ENCODE data around the gene FDXR.
"Not testable (repeated sequence)": the region's sequence is repeated elsewhere in the genome, so short reads cannot be mapped to it uniquely, and the experiment has no call there.

Gene FDXR

DNA sequence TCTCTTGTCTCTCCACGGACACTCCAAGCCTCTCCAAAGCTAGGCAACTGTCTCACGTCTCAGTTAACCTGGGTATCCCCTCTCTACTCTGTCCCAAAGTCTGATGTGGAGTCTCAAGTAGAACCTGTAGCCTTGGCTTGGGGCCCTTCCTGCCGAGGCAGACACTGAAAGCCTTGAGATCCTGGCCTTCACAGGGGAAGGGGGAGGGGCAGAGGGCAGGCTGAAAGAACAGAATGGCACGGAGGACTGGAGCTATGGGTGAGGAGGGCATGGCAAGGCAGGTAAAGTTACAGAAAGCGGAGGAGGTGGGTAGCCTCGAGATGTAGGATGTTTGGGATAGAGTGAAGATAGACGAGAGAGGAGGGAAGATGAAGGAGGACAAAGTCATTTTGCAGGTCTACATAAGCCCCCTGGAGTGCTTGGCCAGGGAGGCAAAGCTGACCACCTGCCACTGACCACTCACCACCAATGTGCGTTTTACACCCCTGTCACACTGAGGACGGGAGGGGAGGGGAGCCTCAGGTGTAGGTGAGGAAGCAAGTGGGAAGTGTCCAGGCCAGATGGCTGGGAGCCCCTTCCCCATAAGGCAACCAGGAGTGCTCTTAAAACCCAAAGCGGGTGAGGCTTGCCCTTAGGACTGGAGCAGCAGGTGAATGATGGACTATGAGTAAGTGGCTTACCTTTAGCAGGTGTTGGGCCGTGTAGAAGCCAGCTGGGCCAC, 1.3 kb downstream of the FDXR start:
- DNase-seq, result no peak

DNA sequence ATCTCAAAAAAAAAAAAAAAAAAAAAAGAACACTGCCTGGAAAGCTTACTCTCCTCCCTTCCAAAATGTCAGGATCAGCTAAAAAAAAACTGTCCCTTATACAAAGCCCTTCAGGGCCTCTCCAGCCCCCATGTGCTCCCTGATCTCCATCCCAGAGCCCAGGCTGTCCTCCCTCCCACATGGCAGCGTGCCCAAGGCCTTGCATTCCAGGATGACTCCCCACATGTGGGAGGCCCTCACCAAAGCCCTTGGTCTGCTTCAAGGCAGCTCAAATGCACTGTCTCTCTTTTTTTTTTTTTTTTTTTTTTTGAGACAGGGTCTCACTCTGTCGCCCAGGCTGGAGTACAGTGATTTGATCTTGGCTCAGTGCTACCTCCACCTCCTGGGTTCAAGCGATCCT, 2.3 kb downstream of the FDXR start:
- DNase-seq, result no peak

DNA sequence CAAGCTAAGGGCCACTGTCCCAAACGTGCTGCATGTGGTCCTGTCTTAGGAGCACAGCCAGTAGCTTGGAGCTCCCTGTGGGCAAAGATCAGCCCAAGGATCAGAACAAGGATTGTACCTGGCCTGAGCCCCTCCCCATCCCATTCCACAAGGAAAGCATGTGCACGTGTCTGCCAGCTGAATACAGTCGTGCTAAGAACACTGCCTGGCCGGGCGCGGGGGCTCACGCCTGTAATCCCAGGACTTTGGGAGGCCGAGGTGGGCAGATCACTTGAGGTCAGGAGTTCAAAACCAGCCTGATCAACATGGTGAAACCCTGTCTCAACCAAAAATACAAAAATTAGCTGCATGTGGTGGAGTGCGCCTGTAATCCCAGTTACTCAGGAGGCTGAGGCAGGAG, 2.8 kb downstream of the FDXR start:
- DNase-seq, result not testable (repeated sequence)

DNA sequence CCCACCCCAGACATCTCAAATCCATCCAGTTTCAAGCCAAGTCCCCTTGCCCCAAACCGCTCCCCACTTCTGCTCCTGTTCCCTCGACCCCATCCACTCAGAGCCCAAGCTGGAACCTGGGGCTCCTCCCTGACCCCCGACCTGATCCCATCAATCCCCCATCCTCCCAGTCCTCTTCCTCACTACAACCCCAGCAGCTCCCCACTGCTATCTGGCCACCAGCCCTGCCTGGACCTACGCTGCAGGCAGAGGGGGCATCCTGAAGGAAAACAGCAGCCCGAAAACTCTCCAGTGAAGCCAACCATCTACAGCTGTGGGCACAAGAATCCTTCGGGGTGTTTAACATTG, 3.9 kb downstream of the FDXR start:
- no peak for DNase-seq

DNA sequence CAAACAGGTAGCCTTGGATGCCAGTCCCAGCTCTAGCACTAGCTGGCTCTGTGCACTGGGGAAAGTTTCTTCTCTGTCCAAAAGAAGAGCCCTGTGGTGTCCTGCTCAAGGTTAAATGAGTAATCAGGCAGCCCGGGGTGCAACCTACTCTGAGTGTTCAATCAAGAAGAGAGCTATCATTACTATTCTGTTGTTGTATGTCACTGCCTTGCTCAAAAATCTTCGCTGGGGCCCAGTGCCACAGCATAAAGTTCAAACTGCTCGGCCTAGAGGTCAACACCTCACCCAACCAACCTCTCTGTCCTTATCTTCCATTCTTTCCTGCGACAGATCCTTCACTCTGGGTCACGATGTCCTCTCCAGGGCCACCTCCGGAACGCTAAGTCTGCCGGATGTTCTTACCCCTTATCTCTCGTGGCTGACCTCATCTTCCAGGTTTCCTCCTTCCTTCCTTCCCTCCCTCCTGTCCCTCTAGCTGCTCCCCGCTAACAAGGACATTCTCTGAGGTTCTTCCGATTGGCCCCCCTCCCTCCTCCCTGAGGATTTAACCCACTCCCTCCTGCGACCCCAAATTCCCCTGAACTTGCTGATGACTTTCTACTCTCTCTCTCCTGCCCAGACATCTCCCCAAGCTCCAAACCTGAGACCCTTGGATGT, 4.4 kb downstream of the FDXR start:
- no peak for DNase-seq

DNA sequence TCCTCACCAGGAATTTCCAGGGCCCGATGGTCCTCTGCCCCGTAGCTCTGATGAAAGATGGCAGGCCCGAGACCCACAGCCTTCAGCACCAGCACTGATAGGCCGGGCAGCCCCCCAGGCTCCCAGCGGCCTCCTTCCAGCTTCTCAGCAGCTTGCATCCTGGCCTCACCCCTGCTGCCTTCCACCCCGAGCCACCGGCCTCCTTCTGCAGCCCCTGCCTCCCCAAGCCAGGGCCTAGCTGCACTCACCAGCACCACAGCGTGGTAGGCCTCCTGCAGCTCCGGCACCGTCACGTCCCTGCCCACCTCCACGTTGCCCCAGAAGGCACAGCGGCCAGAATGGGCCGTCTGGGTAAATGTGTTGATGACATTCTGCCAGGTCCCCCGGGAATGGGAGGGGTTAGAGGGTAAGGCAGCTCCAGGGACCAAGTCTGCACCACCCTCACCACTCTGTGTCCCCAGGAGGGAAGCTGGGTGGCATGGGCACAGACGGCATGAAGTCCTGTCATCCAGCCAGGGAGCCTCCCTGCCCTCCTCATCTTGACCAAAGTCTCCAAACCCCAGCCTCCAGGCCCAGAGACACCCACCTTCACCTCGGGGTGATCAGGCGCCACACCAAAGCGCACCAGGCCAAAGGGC, 6.5 kb downstream of the FDXR start:
- DNase-seq, result no peak

DNA sequence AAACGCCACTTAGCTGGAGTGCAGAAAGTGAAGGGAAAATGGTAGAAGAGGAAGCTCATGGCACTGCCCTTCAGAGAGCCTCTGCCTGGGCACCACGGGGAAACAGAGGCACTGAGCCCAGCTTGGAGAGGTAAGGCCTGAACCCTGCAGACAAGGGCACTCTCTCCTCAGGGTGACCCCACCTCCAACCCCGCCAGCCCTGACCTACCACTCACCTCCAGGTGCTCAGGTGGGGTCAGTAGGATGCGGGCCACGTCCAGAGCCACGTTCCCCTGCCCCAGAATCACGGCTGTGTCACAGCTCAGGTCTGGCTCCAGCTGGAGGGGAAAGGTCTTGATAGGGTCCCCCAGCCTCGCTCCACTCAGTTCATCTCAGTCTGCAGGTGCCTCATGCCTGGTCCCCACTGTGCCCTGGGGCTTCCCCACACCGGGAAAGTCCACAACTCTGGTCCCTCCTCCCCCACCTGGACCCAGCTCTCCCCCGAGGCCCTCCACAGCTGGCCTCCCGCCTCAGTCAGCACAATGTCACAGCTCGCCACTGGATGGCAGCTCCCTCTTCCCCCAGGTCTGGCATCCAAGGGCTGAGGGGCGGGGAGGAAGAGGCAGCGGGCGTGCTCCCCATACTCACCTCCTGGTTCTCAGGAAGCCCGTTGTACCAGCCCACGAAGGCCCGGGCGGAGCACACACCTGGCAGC, 7.1 kb downstream of the FDXR start:
- no peak for DNase-seq

DNA sequence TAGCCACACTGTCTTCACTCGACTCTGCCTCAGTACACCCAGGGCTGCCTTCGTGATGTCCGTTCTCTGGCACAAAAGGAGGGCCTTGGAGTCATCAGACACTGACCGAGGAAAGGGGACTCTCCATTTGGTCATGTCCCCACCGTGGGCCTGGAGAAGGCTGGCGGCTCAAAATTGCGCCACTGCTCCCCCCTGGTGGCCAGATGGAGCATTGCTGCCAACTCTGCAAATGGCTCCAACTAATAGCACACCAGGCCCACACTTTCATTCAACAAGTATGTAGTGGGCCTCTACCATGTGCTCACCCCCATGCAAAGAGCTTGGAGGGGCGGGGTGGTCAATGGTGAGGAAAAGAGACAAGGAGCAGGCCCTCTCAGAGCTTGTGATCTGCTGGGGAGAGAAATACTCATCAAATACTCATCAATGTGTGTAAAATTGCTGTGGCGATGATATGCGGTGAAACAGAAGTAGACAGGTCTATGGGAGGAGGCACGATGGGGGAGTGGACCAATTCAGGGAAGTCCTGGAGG, 7.9 kb downstream of the FDXR start:
- DNase-seq, result peak; percentile 67

DNA sequence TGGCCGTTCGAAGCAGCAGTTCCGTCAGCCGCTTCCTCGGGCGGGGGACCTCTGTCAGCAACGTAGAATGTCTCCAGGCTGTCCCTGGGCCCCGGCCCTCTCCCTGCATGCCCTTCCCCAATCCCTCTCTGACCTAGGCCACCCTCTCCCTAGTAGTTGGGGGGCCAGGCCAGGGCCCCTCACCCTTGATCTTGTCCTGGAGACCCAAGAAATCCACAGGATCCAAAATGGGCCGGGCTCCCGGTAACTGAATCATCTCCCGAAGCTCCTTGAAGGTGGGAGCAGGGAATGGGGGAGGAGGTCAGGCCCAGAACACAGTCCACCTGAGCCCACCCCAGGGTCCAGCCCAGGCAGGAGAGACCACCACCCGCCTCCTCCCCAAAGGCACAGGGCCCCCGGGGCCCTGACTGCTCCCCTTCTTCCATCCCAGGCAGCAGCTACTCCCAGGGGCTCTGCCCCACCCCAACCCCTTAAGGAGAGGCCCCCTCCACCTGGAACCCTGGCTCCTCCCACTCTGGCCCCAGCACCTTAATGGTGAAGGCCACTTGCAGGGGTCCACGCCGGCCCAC, 8.4 kb downstream of the FDXR start:
- no peak for DNase-seq

DNA sequence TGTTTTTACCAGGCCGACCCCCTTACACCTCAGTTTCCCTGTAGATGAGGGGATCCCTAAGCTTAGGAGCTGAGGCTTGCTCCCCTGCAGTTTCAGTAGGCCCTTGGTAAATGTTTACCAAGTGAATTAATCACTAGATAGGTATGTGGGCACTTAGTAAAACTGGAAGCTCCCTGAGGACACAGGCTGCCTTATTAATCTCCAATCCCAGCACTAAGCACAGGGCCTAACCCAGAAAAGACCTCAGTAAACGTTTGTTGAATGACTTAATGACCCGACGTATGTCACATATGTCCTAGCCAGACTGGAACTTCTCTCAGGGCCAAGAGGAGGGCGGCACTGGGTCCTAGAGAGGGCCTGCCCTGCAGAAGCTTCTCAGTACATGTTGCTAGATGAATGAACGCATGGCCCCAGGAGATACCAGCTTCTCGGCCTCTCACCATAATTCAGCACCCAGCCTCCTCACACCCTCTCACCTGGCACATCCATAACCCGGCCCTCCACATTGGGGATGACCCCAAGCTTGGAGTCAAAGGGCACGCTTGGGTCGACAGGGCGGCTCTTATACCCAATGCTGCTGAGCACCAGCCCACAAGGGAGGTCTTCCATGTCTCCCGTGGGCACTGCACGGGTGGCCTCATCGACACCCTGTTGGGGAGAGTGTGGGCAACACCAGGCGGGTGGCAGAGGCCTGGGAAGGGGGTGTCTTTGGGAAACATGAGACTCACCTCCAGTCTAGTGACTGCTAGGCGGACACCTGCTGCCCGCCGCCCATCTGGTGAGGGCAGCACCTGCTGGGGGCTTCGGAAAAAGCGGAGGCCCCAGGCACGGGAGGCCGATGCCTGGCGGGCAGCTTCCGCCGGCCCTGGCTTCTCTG, 9.1 kb downstream of the FDXR start:
- no peak for DNase-seq

DNA sequence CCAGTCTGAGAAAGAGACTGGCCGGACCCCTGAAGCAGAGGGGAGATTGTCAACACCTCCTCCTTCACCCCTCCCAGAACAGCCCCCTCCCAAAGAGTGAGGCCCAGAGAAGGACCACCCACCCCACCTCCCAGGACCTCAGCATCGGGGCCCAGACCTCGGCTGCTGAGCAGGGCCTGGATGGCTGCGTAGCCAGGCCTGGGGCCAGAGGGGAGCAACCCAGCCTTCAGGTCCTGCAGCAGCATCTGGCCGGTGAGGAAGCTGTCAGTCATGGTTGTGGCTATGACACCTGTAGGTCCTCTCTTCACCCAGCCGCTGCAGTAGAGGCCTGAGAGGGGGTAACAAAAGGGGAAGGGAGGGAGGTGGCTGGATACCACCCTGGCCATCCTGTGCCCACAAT, 9.9 kb downstream of the FDXR start:
- no peak for DNase-seq

DNA sequence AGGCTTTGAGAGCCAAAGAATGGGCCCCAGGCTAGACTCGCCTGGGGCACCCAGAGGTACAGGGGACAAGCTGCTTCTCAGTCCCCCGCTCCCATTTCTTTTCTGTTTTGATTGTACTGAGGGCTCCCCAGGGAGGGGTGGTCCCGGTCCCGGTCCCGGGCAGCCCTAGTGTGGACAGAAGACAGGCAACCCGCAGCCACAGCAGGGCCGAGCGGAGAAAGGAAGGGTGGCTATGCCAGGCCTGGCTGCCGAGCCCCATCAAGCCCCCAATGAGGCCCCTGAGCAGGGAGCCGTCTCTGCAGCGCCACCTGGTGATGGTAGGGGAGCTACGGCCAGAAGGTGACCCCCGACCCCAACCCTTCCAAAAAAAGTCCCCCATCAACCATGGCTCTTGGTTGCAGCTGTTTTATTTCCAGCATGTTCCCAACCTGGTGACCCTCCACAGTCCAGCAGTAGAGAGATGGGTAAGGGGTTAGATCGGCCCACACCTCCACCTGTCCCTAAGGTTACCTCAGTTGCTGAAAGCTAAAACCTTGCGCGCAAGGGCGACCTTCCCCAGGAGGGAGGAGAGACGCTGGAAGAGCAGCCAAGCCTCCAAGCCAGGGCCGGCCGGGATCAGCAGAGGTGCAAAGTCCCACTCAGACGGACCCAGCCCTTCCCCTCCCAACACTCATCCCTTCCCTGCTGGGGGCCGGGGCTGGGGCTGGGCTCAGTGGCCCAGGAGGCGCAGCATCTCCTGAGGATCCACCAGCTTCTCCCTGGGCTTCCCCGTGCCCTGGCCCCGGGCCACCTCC, 10.5 kb downstream of the FDXR start:
- peak; percentile 77 for DNase-seq

DNA sequence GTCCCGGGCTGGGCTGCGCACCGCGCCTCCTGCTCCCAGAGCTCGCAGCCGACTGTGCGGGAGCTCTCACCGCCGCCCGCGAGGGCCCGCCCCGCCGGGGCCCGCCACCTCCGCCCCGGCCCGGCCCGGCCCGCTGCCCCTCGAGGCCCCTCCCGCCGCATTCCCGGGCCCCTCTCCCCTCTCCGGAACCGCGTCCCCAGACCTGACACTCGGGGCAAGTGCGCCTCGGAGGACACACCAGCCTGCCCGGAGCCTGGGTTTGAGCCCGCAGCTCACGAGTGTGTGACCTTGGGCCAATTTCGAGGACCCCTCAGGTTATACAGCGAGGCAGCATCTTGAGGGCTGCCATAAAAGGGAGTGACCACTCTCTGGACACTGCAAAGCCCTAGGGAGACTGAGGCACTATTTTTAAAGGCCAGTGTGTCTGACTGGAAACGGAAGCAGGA, 11.1 kb downstream of the FDXR start:
- no peak for DNase-seq

DNA sequence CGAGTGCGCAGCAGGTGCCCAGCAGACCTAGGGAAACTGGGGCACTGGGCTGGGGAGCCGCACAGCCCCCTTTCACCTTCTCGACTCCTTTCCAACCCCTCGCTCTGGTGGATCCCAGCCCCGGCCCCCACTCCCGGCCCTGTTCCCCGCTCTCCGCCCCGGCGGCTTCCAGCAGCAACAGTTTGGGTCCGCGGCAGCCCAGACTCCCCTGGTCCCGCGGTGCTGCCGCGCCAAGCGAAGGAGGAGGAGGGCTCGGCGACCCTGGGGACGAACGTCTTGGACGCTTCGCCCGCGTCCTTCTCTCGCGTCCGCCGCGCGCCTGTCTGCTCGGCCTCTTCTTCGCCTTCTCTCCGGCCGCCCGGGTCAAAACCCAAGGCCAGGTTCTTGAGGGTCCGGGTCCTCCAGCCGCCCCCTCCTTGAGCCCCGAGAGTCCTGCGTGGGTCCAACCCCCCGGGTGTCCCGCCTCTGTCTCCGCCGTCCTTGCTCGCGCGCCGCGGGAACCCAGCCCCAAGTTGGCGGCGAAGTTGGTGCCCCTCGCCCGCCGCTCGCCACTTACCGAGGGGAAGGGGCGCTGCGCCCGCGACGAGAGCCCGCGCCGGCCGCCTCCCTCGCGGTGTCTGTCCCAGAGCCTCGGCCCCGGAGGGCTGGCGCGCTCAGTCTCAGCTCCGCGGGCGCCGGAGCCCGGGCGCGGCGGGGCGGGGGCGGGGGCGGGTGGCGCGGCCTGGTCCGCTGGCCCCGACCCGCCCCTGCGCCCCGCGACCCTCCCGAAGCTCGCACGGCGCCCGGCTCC, 11.7 kb downstream of the FDXR start:
- peak; percentile 53 for DNase-seq

DNA sequence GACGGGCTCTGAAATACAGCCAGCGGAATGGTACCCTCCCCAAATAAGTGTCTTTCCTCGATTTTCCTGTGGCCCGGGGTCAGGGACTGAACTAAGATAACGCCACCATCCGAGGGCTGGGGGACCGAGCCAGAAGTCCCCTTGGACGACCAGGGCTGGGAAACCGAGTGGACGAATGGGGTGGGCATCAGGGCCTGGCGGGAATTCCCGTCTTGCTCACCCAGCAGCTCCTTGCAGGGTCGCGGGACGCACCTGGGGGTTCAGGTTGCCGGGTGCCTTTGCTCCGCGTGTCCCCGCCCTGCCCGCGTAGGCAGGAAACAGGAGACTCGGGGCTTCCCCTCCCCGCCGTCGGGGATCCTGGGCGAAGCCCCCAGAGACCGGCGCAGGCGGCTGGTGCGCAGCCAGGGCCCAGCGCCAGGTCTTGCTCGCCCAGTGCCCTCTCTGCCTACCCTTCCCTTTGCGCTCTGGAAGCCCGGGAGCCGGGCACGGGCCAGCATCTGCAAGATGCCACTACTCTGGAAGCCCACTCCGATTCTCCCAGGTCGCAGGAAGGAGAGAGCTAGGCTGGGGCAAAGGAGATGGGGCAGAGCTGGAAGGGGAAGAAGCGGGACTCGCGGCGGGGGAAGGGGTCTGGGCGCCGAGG, 12.4 kb downstream of the FDXR start:
- DNase-seq, result peak; percentile 54

DNA sequence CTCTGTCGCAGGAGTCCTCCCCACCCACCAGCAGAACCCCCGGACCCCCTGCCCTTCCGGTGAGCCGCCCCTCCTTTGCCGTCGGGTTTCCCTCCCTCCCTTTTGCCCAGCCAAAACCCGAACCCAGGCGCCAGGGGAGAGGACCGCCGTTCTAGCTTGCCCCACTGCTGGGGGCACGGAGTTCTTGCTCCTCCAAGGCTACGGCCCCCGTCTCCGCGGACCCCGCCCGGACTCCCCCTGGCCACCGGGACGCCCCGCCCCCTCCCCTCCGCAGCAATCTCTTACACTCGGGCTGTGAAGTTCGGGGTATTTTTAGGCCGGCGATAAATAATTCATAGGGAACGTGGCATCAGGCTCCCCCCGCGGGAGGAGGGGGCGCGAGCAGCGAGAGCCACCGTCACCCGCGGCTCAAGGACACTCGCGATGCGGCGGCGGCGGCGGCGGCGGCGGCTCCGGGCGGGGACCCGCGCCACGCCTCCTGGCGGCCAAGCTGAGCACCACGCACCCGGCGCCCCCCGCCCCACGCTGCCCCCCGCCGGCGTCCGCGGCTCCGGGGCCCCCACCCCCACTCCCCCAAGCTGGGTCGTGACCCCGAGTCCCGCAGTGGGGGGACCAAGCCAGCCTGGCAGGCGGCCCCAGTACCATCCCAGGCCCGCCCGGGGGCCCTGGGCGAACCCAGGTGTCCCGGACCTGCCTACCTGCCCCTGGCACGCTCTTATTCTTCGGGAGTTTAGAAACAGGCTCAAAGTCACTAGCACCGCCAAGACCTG, 13.2 kb downstream of the FDXR start, which contains the start of gene GRIN2C:
GRIN2C (minus strand) TSS at position 427 of the 770 bp plus-strand sequence. CDS start 4,793 bp downstream, outside the sequence.
- no peak for DNase-seq

DNA sequence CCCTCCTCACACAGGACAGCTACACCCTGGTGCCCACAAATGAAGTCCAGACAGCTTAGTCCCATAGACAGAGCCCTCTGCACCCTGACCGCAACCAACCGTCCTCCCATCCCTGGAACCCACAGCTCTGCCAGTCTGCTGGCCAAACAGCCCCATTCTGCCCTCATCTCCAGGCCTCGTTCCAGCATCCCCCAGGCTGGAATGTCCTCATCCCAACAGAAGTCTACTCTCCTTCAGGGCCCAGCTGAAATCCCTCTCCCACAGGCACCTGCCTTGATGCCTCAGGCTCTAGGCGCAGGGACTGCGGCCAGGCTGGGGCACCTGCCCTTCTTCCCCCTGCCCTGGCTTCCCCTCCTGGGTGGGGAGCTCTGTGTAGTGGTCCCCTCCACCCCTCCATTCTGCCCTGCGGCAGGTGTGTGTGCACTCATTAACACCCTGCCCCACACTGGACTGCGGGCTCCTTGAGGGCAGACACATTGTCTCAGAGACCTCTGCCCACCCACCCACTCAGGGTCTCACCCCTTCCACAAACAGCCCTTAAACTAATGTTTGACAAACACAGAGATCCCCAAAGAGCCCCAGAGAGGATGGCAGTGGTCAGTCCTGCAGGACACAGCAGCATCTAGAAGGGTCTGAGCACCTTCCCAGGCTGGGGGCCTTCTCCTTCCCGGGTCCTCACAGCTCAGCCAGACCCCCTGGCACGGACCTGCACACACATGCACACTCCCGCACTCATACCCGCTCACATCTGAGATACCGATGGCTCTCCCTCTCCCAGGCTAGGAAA, 13.9 kb downstream of the FDXR start:
- DNase-seq, result no peak

DNA sequence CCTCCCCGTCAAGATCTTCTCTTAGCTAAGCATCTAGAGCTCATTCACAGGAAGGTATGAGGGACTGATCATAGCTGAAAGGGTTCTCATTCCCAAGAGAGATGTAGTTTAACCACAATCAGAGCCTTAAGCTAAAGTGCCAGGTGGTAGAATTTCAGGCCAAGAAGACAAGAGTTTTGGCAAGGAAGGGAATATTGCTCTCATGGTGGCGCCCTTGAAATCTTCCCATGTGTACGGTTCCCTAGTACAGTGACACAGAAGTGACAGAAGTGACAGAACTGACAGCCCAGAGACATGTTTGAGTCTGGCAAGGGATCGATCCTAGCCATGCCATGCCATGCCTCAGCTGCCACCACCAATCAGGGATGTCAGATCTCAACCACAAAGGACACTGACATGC, 15.6 kb downstream of the FDXR start:
- no peak for DNase-seq
